ENCODE data around the gene TPP2.

The TPP2 gene

GRCh38 chr13:102596147-102597028 is at the start of gene TPP2:
Gene TPP2 (plus strand): TSS chr13:102596986. CDS start chr13:102597039, 53 bp downstream.
- DNase-seq = peak; percentile 56 to 99 (median 96)

- DNase-seq = no peak
Measured at GRCh38 chr13:102548811-102549210, 48.0 kb upstream of the TPP2 start.

- no peak for DNase-seq
Measured at GRCh38 chr13:102550507-102550906, 46.3 kb upstream of the TPP2 start.

GRCh38 chr13:102555914-102556553 is 40.8 kb upstream of the TPP2 start:
- peak in 2 of 56 donors; percentile 3 to 12 for DNase-seq

GRCh38 chr13:102556806-102557205 is 40.0 kb upstream of the TPP2 start:
- no peak for DNase-seq

- DNase-seq = no peak
Measured at GRCh38 chr13:102558029-102558428, 38.8 kb upstream of the TPP2 start.

GRCh38 chr13:102561933-102562332 is 34.9 kb upstream of the TPP2 start:
- DNase-seq = no peak

- DNase-seq = no peak
Measured at GRCh38 chr13:102563267-102563666, 33.5 kb upstream of the TPP2 start.

GRCh38 chr13:102564564-102564963 is 32.2 kb upstream of the TPP2 start:
- no peak for DNase-seq

GRCh38 chr13:102566513-102566912 is 30.3 kb upstream of the TPP2 start:
- no peak for DNase-seq

- no peak for DNase-seq
Measured at GRCh38 chr13:102567857-102568256, 28.9 kb upstream of the TPP2 start.

GRCh38 chr13:102569488-102569887 is 27.3 kb upstream of the TPP2 start:
- DNase-seq = no peak

- no peak for DNase-seq
Measured at GRCh38 chr13:102571075-102571474, 25.7 kb upstream of the TPP2 start.

- DNase-seq = no peak
Measured at GRCh38 chr13:102572323-102572722, 24.5 kb upstream of the TPP2 start.

- DNase-seq = peak in 11 of 56 donors; percentile 1 to 44 (median 14)
Measured at GRCh38 chr13:102580552-102581169, 16.1 kb upstream of the TPP2 start.

- no peak for DNase-seq
Measured at GRCh38 chr13:102582256-102582655, 14.5 kb upstream of the TPP2 start.

GRCh38 chr13:102584434-102584833 is 12.4 kb upstream of the TPP2 start:
- DNase-seq = no peak

- no peak for DNase-seq
Measured at GRCh38 chr13:102586615-102587014, 10.2 kb upstream of the TPP2 start.

- DNase-seq = no peak
Measured at GRCh38 chr13:102587916-102588315, 8.9 kb upstream of the TPP2 start.

- peak in 12 of 56 donors; percentile 3 to 34 (median 13) for DNase-seq
Measured at GRCh38 chr13:102589301-102589822, 7.4 kb upstream of the TPP2 start.

- peak in 55 of 56 donors; percentile 18 to 94 (median 74) for DNase-seq
Measured at GRCh38 chr13:102591988-102592781, 4.6 kb upstream of the TPP2 start.
